Right lobe of liver (tissue), 6 donors: ENCODE results near the gene IL36G. TPM values are rescaled to one million over a fixed set of nuclear protein-coding genes. Genes with fewer than 3 reads are reported as not detected.

Experiments
- ATAC-seq, 4 donors: fragments of 200-7000 bp; cut with Tn5 transposase; one replicate each; pipeline ENCODE4 v1.9.1; 2020; ENCODE audit warnings: mild to moderate bottlenecking in 4 of 4, moderate library complexity in 4 of 4
- DNase-seq, 3 donors: peaks; one replicate each; pipeline ENCODE4 v3.0.0-alpha.2; 2020
- H3K27ac ChIP-seq, 3 donors: fragments of 200-600 bp; one replicate each; pipeline ENCODE4 v1.8.0; 2022
- H3K27me3 ChIP-seq, 2 donors: fragments of 200-600 bp; one replicate each; pipeline ENCODE4 v1.8.0; 2022
- H3K36me3 ChIP-seq, 4 donors: fragments of 200-600 bp; sonication (generic) in 1 of 4; one replicate each; pipeline versions ENCODE4 v1.5.1 to v1.8.0; 2017 to 2022; ENCODE audit warnings: control low read depth in 1 of 4
- H3K4me1 ChIP-seq, 4 donors: fragments of 200-600 bp; sonication (generic) in 1 of 4; one replicate each; pipeline versions ENCODE4 v1.5.1 to v1.8.0; 2017 to 2022; ENCODE audit warnings: control low read depth in 1 of 4
- H3K4me3 ChIP-seq, 3 donors: fragments of 200-600 bp; one replicate each; pipeline ENCODE4 v1.8.0; 2022
- H3K9me3 ChIP-seq, 4 donors: fragments of 200-600 bp; sonication (generic) in 1 of 4; one replicate each; pipeline versions ENCODE4 v1.5.1 to v1.8.0; 2017 to 2022; ENCODE audit warnings: control low read depth in 1 of 4
- CTCF ChIP-seq, 4 donors: fragments of 200-600 bp in 3 of 4; fragments of 450-650 bp in 1 of 4; IDR thresholded peaks; one replicate each; pipeline versions ENCODE4 v1.5.1 to v1.8.0; 2016 to 2022; ENCODE audit warnings: antibody characterized with exemption in 4 of 4, mild to moderate bottlenecking in 2 of 4
- POLR2A ChIP-seq: fragments of 450-650 bp; IDR thresholded peaks from one replicate; pipeline ENCODE4 v1.6.1; 2017; ENCODE audit warnings: antibody characterized with exemption, mild to moderate bottlenecking
- WGBS: methylation state at CpG from one replicate; pipeline ENCODE4 v1.1.6; 2018; ENCODE audit warnings: low coverage, low lambda C conversion rate; ENCODE audit not compliant: insufficient coverage; ENCODE audit errors: missing lambda C conversion rate; 5-methylcytosine and 5-hydroxymethylcytosine counted together
- intact Hi-C, 2 donors: fragments of 100-400 bp; cut with DNase I; formaldehyde crosslinking; loops; one replicate each; pipeline versions ENCODE4 v1.11.2 to v1.14.1; 2022
- total RNA-seq, 6 experiments: library from RNA; depleted of rRNA in 2 of 6; stranded (reverse); fragments of >200 nt in 2 of 6; fragmentation: NEBNext Ultra II Directional in 3 of 6; extraction: Animal tissue kit (Norgen Biotek cat#: 25700) in 3 of 6; gene quantifications; one replicate each; pipeline versions ENCODE4 v1.1.0 to v1.2.4, GENCODE V29; 2016 to 2023
- donor health status: DM: no; HTN: yes; CAD: no.
- donor health status: DM: no; HTN: no; CAD: no.
- donor health status: DM: no; HTN: no; CAD: no.
- donor health status: DM: no; HTN: yes; CAD: no.
- donor health status: DM: no; HTN: yes; CAD: no.

IL36G gene
- total RNA-seq, 6 experiments from 2014 or later, result not detected

- no peak overlapping the region for H3K27ac ChIP-seq
- no peak for TF ChIP-seq CTCF (IDR thresholded peaks at IDR 0.05)
- no peak for TF ChIP-seq POLR2A
- no peak overlapping the region for H3K4me3 ChIP-seq
- intact Hi-C loops, result loop anchor here in 1 of 2 donors (10.0 kb wide), 1 partner anchor 210 kb away; no protein-coding TSS in a partner anchor
- WGBS, result 80% methylated on average over 1 of the region's 1 CpG
- H3K4me1 ChIP-seq, result peaks cover 0 to 18% (median 4%) of the 10 kb centered on the region in 4 donors
- DNase-seq (no peak), ATAC-seq (no peak)
- H3K27me3 ChIP-seq, result no peaks in the 10 kb centered on the region
- H3K9me3 ChIP-seq, result no peaks in the 10 kb centered on the region
- no peaks in the 10 kb centered on the region for H3K36me3 ChIP-seq
Observed at GRCh38 chr2:112944971-112945370, 32.8 kb upstream of the IL36G start.

GRCh38 chr2:112946086-112946485 lies 31.7 kb upstream of the IL36G start:
- Histone ChIP-seq H3K9me3 (no peaks in the 10 kb centered on the region), H3K27me3 (no peaks in the 10 kb centered on the region), H3K4me3 (no peak overlapping the region), H3K27ac (no peak overlapping the region), H3K36me3 (no peaks in the 10 kb centered on the region), H3K4me1 (peaks cover 0 to 7% (median 0%) of the 10 kb centered on the region in 4 donors)
- WGBS, result 67% methylated on average over 1 of the region's 2 CpGs
- DNase-seq, result no peak
- TF ChIP-seq CTCF (IDR thresholded peaks at IDR 0.05) (no peak), POLR2A (no peak)
- ATAC-seq, result no peak
- intact Hi-C loops, result loop anchor here in 1 of 2 donors (10.0 kb wide), 1 partner anchor 211 kb away; no protein-coding TSS in a partner anchor

- WGBS, result 13% methylated on average over 2 of the region's 2 CpGs
- Histone ChIP-seq H3K4me1 (no peaks in the 10 kb centered on the region), H3K27me3 (no peaks in the 10 kb centered on the region), H3K4me3 (no peak overlapping the region), H3K36me3 (no peaks in the 10 kb centered on the region), H3K27ac (no peak overlapping the region), H3K9me3 (no peaks in the 10 kb centered on the region)
- no peak for DNase-seq
- ATAC-seq, result no peak
- TF ChIP-seq POLR2A (no peak), CTCF (IDR thresholded peaks at IDR 0.05) (no peak)
- intact Hi-C loops, result loop anchor here in 1 of 2 donors (10.0 kb wide), 1 partner anchor 213 kb away; no protein-coding TSS in a partner anchor
Observed at GRCh38 chr2:112947374-112947773, 30.4 kb upstream of the IL36G start.

- TF ChIP-seq CTCF (IDR thresholded peaks at IDR 0.05) (no peak), POLR2A (no peak)
- H3K4me1 ChIP-seq, result no peaks in the 10 kb centered on the region
- ATAC-seq (no peak), DNase-seq (no peak)
- H3K36me3 ChIP-seq, result no peaks in the 10 kb centered on the region
- H3K27me3 ChIP-seq, result no peaks in the 10 kb centered on the region
- intact Hi-C loops, result loop anchor here in 1 of 2 donors (10.0 kb wide), 1 partner anchor 215 kb away; no protein-coding TSS in a partner anchor
- WGBS, result 69% methylated on average over 8 of the region's 8 CpGs
- no peaks in the 10 kb centered on the region for H3K9me3 ChIP-seq
- no peak overlapping the region for H3K27ac ChIP-seq
- H3K4me3 ChIP-seq, result no peak overlapping the region
Observed at GRCh38 chr2:112949456-112949855, 28.4 kb upstream of the IL36G start.

GRCh38 chr2:112954364-112954763 lies 23.4 kb upstream of the IL36G start:
- intact Hi-C loops, result no loop called here
- Histone ChIP-seq H3K4me3 (no peak overlapping the region), H3K27ac (no peak overlapping the region), H3K36me3 (no peaks in the 10 kb centered on the region), H3K4me1 (no peaks in the 10 kb centered on the region), H3K27me3 (no peaks in the 10 kb centered on the region), H3K9me3 (no peaks in the 10 kb centered on the region)
- no peak for DNase-seq
- 89% methylated on average over 6 of the region's 7 CpGs for WGBS
- ATAC-seq, result no peak
- TF ChIP-seq POLR2A (no peak), CTCF (IDR thresholded peaks at IDR 0.05) (no peak)
